Astrocyte of the spinal cord (primary cell): Measurements from ENCODE around the gene CCN6.
A peak's percentile ranks its signal among the peaks of the same experiment; 100 is the strongest.

Source experiments
- DNase-seq: peaks from one replicate; pipeline ENCODE4 v3.0.0; 2011; ENCODE audit warnings: low read depth, low spot score
- H3K4me3 ChIP-seq: 2 replicates; pipeline ENCODE4 v1.5.1; 2011; ENCODE audit warnings: low read depth, mild to moderate bottlenecking, low read length, moderate library complexity
- in situ Hi-C: cut with HindIII; loops from 2 replicates; pipeline ENCODE4 v1.10.0; 2017; ENCODE audit warnings: low sequenced_read_pairs
- TF ChIP-seq, protein P1 (sequence below): IDR thresholded peaks from 2 replicates; pipeline ENCODE4 v1.5.1; 2012; ENCODE audit warnings: low read depth, mild to moderate bottlenecking, low read length, inconsistent platforms

CCN6 gene

DNA sequence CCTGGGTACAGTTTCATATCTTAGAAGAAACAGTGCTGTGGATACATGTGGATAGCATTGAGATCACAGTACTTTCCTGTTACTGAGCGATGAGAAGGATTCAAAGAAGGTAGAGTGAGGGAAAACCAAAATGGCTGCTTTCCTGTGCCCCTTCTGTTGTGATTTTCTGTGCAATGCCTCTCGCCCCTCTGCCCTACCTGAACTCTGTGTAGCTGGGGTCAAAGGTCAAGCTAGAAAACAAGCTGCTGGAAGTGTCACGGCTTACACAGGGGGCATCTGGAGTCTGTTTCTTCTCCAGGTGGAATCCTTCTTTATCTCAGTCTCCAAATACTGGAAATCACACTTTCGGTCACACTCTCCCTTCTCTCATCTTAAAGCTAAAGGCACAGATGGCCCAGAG lies 27.0 kb upstream of the CCN6 start:
- H3K4me3 ChIP-seq = no peak overlapping the region
- TF ChIP-seq, protein P1, sequence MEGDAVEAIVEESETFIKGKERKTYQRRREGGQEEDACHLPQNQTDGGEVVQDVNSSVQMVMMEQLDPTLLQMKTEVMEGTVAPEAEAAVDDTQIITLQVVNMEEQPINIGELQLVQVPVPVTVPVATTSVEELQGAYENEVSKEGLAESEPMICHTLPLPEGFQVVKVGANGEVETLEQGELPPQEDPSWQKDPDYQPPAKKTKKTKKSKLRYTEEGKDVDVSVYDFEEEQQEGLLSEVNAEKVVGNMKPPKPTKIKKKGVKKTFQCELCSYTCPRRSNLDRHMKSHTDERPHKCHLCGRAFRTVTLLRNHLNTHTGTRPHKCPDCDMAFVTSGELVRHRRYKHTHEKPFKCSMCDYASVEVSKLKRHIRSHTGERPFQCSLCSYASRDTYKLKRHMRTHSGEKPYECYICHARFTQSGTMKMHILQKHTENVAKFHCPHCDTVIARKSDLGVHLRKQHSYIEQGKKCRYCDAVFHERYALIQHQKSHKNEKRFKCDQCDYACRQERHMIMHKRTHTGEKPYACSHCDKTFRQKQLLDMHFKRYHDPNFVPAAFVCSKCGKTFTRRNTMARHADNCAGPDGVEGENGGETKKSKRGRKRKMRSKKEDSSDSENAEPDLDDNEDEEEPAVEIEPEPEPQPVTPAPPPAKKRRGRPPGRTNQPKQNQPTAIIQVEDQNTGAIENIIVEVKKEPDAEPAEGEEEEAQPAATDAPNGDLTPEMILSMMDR = no peak
- in situ Hi-C loops = no loop called here
- DNase-seq = no peak

DNA sequence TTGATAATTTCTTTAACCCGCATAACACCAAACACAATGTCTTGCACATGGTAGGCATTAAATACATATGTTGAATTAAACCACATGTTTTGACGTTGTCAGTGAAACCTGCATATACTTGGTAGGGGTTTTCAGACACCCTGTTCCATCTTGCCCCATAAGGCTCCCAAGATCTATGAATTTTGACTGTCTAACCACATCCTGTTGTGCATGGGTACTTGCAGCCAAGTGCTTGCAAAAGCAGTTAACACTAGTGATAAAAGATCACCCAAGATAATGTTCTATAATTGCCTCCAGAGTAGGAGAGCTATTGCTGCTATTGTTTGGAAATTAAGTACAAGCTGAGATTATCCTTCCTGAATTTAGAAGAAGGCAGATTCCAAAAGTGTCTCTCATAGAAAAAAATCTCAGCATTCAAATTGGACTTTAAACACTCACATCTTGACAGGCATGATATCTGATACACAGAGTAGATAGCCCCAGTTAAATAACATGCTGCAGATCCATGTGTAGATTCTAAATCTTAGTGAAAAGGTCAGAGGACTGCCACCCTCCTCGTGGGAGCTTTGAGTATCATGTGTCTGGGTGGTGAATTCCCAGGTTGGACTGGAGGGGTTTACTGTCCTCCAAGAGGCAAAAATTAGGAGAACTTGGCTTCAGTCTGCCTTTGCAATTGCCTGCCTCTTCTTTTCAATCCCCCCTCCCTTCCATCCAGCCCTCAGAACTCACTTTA lies 25.8 kb upstream of the CCN6 start:
- in situ Hi-C loops = no loop called here
- DNase-seq = no peak
- TF ChIP-seq, protein P1 = no peak
- no peak overlapping the region for H3K4me3 ChIP-seq

DNA sequence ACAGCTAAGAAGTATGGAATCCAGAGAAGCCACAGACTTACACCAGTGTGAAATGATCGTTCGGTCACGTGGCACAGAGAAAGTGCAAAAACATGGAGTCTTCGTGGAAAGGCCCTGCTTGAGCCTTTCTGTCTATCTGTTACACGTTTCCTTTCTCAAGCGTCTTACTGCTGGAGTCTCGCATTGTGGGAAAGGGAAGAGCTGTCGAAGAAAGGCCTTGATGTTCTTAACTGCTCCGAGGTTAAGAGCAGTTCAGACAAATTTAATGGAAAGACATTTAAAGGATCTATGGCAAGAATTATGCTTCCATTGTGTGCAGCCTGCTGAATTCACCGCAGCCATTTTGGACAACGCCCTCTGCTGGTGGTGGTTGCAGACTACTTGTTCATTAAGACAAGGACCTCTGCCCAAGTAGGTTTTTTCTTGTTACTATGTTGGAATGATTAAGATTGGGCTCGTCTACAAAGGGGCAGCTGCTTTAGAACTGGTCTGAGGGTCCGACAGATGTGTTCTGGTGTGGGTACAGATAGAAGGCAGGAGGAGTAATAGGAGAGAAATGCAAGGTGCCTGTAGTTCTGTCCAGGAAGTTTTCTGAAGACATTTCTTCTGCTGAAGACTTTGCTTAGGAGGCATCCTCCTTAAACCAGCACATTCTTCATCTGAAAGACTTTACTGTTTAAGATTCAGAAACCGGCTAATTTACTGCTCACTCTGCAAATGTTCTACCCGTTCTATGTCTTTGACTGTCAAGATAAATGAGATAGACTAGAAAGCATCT lies 24.7 kb upstream of the CCN6 start:
- DNase-seq = peak; percentile 70
- TF ChIP-seq, protein P1 = peak; percentile 81
- in situ Hi-C loops = no loop called here
- no peak overlapping the region for H3K4me3 ChIP-seq

DNA sequence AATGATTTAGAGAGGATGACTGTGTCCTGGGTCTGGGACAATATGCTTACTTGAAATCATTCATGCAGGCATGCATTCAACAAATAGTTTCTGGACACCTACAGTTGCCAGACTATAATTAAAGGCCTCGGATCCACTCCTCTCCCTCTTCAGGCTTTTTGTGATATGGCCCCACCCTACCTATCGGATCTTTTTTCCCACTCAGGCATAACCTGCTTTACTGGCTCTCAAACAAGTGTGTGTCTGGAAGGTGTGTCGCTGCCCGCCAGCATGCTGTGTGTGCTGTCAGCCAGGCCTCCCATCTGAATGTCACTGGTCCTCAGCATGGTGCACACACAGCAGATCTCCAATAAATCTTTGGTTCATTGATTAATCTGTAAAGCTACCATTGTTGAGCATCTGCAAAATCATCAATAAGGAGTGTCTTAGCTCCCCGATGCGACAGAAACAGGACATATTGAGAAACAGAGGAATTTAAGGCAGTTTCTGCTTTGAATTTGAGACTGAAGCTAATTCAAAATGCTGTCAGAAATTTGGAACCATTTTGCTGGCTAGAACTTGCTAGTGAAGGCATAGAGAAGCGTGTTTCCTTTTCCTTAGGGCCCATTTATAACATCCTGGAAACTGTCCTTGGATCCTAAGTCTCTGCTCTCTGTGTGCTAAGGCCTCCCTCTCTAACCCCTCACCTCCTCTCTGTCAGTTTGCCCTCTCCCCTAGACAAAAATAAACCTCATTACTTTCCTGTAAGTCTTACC lies 23.5 kb upstream of the CCN6 start:
- in situ Hi-C loops = no loop called here
- DNase-seq = no peak
- TF ChIP-seq, protein P1 = no peak

DNA sequence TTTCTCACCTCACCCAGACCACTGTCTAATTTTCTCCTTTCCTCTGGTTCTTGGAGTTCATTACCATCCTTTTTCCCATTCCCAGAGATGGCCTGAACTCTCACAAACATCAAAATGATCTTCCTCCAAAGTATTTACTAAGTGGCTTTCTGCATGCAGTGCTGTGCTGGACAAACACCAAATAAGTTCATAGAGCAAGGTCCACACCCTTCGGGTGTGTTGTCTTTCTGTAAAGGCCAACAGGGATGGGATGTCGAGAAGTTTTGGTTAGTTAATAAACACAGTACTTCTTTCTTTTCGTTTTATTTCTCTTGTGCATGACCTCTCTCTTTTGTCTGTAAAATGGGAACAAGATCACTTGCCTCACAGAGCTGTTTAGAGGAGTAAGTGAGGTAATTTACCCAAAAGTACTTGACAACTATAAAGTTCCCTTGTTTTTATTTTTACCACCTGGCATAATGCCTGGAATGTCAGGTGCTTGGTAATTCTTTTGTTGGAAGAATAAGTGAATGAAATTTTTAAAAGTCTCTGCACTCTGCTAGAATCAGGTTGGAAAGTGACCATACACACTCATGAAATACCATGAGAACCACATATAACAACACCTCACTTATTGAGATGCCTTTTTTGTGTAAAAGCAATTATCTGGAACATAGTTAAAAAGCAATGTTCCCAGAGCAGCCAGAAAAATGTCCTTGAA lies 22.8 kb upstream of the CCN6 start:
- DNase-seq = no peak
- in situ Hi-C loops = no loop called here
- no peak overlapping the region for H3K4me3 ChIP-seq
- TF ChIP-seq, protein P1 = no peak

More for the DNA sequence above, 23.5 kb upstream of the CCN6 start:
- H3K4me3 ChIP-seq = no peak overlapping the region

DNA sequence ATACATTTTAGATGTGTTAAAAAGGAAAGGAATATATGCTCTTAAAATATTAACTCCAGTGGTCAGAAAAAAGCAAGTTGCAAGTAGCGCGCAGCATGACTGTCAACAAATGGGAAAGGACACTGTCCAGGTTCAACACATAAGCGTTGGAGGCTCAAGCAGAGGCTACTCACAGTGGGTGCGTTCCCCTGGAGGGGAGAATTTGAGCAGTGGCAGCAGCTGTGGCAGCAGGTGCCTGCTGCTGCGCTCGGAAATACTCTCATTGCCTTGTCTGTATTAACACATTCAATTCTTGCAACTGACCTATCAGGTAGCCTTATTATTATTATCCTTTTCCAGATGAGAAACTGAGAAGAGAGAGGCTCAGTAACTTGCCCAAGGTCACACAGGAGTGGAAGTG lies 21.9 kb upstream of the CCN6 start:
- no peak for DNase-seq

More for the DNA sequence above, 21.9 kb upstream of the CCN6 start:
- H3K4me3 ChIP-seq = no peak overlapping the region
- TF ChIP-seq, protein P1 = no peak
- in situ Hi-C loops = no loop called here
